A673 (cell line): ENCODE results near the gene EDEM1.

Experiments
- CTCF ChIP-seq: fragments of 300-800, 200-600 bp; sonication (generic); conservative IDR thresholded peaks from 2 replicates; pipeline ENCODE4 v1.5.1; 2017; ENCODE audit warnings: low read depth, mild to moderate bottlenecking, antibody characterized with exemption, low read length, moderate library complexity, mixed read lengths
- EZH2 ChIP-seq: fragments of 200-600 bp; sonication (generic); IDR thresholded peaks from 2 replicates; pipeline ENCODE4 v1.6.1; 2017; ENCODE audit warnings: borderline replicate concordance, low read depth, mild to moderate bottlenecking, mixed read lengths, antibody characterized with exemption, low read length; ENCODE audit not compliant: poor library complexity, severe bottlenecking

- no peak for TF ChIP-seq EZH2
- TF ChIP-seq CTCF = no peak
Measured at GRCh38 chr3:5172018-5172417, 15.5 kb upstream of the EDEM1 start.
